ENCODE results near the gene DEXI. TPM values are rescaled to one million over a fixed set of nuclear protein-coding genes. Genes with fewer than 3 reads are reported as not detected.

DEXI gene
- total RNA-seq, 1 donor = 7.5 TPM

DNA sequence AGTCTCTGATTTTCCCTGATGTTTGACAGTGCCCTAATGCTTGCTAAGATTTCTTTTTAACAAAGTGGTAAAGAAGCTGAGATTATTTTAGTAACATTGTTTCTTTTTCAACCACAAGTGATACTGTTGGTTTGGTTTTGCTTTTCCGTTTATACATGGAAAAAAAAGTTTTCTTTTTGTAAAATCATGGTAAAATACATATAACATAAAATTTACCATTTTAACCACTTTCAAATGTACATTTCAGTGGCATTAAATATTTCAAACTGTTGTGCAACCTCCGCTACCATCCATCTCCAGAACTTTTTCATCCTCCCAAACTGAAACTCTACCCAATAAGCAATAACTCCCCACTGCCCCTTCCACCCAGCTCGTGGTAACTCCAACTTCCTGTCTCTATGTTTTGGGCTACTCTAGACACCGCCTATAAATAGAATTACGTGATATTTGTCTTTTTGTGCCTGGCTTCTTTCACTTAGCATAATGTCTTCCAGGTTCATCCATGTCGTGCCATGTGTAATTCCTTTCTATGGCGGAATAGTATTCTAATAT, 60.7 kb downstream of the DEXI start:
- peaks cover 92% of the 10 kb centered on the region for H3K4me1 ChIP-seq (ENCODE audit: insufficient read depth, low read length)

DNA sequence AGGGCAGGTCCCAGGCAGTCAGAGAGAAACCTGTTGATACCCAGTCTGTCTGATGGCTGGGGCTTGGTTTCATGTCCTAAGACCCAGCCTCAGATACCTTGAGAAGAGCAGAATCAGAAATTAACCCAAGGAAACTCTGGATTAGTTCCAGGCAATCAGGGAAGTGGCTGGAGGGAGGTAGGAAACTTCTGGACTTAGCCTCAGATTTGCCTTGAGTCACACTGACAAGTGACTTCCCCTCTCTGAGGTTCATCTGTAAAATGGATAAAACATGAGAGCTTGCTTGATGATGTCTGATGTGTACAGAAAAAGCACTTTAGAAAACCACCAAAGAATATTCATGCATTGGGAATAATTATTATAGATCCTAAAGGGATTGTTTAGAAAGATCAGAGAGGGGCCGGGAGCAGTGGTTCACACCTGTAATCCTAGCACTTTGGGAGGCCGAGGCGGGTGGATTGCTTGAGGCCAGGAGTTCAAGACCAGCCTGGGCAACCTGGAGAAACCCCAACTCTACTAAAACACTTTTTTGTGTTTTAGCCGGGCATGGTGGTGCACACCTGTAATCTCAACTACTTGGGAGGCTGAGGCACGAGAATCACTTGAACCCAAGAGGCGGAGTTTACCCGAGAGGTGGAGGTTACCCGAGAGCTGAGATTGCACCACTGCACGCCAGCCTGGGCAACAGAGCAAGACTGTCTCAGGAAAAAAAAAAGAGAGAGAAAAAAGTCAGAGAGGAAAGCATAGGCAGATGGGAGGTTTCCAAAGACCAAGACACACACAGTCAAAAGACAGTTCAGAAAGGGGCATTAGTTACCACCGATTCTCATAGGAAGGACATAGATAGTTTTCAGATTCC, 61.4 kb downstream of the DEXI start:
- Histone ChIP-seq H3K9me3 (ENCODE audit: low read depth, low read length) (no peaks in the 10 kb centered on the region), H3K4me1 (ENCODE audit: insufficient read depth, low read length) (peaks cover 92% of the 10 kb centered on the region), H3K27me3 (ENCODE audit: insufficient read depth, low read length) (no peaks in the 10 kb centered on the region), H3K4me3 (ENCODE audit: low read length) (peak overlapping the region; percentile 66)

More for the DNA sequence above, 60.7 kb downstream of the DEXI start:
- H3K4me3 ChIP-seq (ENCODE audit: low read length) = peak overlapping the region; percentile 8
- H3K9me3 ChIP-seq (ENCODE audit: low read depth, low read length) = no peaks in the 10 kb centered on the region
- no peaks in the 10 kb centered on the region for H3K27me3 ChIP-seq (ENCODE audit: insufficient read depth, low read length)

DNA sequence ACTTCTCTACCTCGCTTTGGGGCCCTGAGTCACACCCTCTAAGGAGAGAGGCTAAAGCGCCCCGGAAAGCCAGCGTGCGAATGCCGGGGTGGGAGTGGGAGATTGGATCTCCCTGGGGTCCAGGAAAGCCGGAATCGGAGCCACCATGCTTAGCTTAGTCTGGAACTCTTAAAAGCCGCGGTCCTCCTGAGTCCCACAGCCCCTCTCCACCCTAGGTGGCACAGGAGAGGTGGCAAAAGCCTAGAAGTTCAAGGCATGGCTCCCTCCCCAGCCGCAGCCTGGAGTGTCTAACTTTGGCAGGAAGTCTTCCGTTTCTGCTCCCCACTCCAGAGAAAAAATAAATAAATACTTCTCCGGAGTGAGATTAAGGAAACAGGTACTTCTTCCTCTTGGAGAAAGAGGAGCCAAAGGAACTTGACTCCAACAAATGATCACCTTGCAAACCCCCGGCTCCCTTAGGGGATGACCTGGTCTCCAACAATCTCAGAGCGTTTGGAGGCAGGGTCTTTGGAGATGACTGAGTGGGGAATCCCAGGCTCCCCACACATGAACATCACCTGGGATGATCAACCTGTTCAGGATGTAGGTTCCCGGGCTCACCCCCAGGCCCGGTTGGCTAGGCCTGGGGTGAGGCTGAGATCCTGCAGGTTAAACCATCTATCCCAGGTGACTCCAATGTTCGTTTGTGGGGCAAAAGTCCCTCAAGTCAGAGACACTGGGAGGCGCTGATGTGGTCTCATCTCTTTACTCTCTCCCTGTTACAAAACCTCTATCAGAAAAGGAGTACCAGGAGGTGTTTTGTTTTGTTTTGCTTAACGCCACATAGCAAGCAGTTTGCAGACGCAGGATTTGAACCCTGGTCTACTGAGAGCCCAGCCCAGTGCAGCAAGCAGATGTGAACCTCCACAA, 62.3 kb downstream of the DEXI start:
- H3K9me3 ChIP-seq (ENCODE audit: low read depth, low read length) = no peaks in the 10 kb centered on the region
- H3K4me1 ChIP-seq (ENCODE audit: insufficient read depth, low read length) = peaks cover 92% of the 10 kb centered on the region
- H3K4me3 ChIP-seq (ENCODE audit: low read length) = peak overlapping the region; percentile 66
- no peaks in the 10 kb centered on the region for H3K27me3 ChIP-seq (ENCODE audit: insufficient read depth, low read length)

Other genes with a start within 250 kb of the DEXI start
- gene TEKT5, start 247.5 kb downstream of the DEXI start, total RNA-seq = not detected
- gene NUBP1, start 198.6 kb downstream of the DEXI start, total RNA-seq = 22.8 TPM
- not detected for gene TVP23A, start 123.7 kb downstream of the DEXI start, total RNA-seq
- 10.4 TPM for gene CIITA, start 65.3 kb downstream of the DEXI start, total RNA-seq
- 26.9 TPM for gene CLEC16A, start 2.1 kb upstream of the DEXI start, total RNA-seq